GM18499 (cell line): ENCODE measurements around the gene CHRNB2.

Source experiments
- ATAC-seq: cut with Tn5 transposase; IDR thresholded peaks from one replicate; pipeline ENCODE4 v1.9.1; 2021; ENCODE audit warnings: moderate number of reproducible peaks; ENCODE audit not compliant: insufficient read depth, unreplicated experiment

The CHRNB2 gene

GRCh38 chr1:154607609-154608396 is 40.2 kb downstream of the CHRNB2 start, which contains the start of gene ADAR:
Gene ADAR (minus strand): TSS chr1:154608186. CDS start chr1:154608006, 180 bp downstream.
- ATAC-seq, result peak; percentile 63

GRCh38 chr1:154608397-154609270 is 41.1 kb downstream of the CHRNB2 start:
- ATAC-seq, result no peak

GRCh38 chr1:154609398-154610380 is 42.1 kb downstream of the CHRNB2 start:
- ATAC-seq, result no peak

GRCh38 chr1:154611150-154611862 is 43.7 kb downstream of the CHRNB2 start:
- no peak for ATAC-seq

- no peak for ATAC-seq
Measured at GRCh38 chr1:154614247-154614646, 46.7 kb downstream of the CHRNB2 start.

- ATAC-seq, result no peak
Measured at GRCh38 chr1:154614901-154615300, 47.3 kb downstream of the CHRNB2 start.

GRCh38 chr1:154615411-154615810 is 47.8 kb downstream of the CHRNB2 start:
- ATAC-seq, result no peak

- no peak for ATAC-seq
Measured at GRCh38 chr1:154616659-154617345, 49.2 kb downstream of the CHRNB2 start.

GRCh38 chr1:154619181-154619948 is 51.8 kb downstream of the CHRNB2 start:
- no peak for ATAC-seq

- no peak for ATAC-seq
Measured at GRCh38 chr1:154620751-154621150, 53.2 kb downstream of the CHRNB2 start.

- no peak for ATAC-seq
Measured at GRCh38 chr1:154621875-154622274, 54.3 kb downstream of the CHRNB2 start.

GRCh38 chr1:154622503-154623039 is 55.0 kb downstream of the CHRNB2 start:
- no peak for ATAC-seq

- no peak for ATAC-seq
Measured at GRCh38 chr1:154623358-154623757, 55.8 kb downstream of the CHRNB2 start.

- ATAC-seq, result no peak
Measured at GRCh38 chr1:154624746-154625643, 57.4 kb downstream of the CHRNB2 start.

- no peak for ATAC-seq
Measured at GRCh38 chr1:154626456-154627256, 59.1 kb downstream of the CHRNB2 start.
